HEK293 (cell line): Measurements from ENCODE around the gene MINPP1.

Experiments
- CTCF ChIA-PET: fragments of 350-600 bp; formaldehyde crosslinking; extraction: SDS; loops from one replicate; lab custom pipeline; 2021; ENCODE audit warnings: antibody characterized with exemption; lab: Yijun Ruan, JAX
- POLR2A ChIA-PET: fragments of 300-600 bp; formaldehyde crosslinking; extraction: SDS; loops from one replicate; lab custom pipeline; 2020; ENCODE audit warnings: antibody characterized with exemption, inconsistent platforms; lab: Yijun Ruan, JAX
- H3K27ac ChIP-seq: fragments of 200-500 bp; sonication (Bioruptor generic); 2 replicates; pipeline ENCODE4 v1.5.1; 2014; ENCODE audit warnings: low read depth, low read length, control low read depth, inconsistent platforms; ENCODE audit errors: extremely low read depth
- H3K36me3 ChIP-seq, 2 experiments: fragments of 200-500 bp in 1 of 2; sonication (Bioruptor generic) in 1 of 2; 1 replicate in 1 of 2; 2 replicates in 1 of 2; pipeline ENCODE4 v1.5.1; 2014 to 2017; ENCODE audit warnings: inconsistent platforms in 2 of 2, low read length in 2 of 2; ENCODE audit not compliant: control insufficient read depth in 2 of 2, insufficient read depth in 1 of 2
- H3K4me1 ChIP-seq: fragments of 200-500 bp; sonication (Bioruptor generic); 2 replicates; pipeline ENCODE4 v1.5.1; 2014; ENCODE audit warnings: mild to moderate bottlenecking, low read length, inconsistent platforms; ENCODE audit not compliant: control insufficient read depth, insufficient read depth
- H3K4me3 ChIP-seq: 2 replicates; pipeline ENCODE4 v1.5.1; 2011; ENCODE audit warnings: low read depth, mild to moderate bottlenecking, control low read depth, low read length, moderate library complexity
- H3K9me3 ChIP-seq: fragments of 200-500 bp; sonication (Bioruptor generic); 2 replicates; pipeline ENCODE4 v1.5.1; 2014; ENCODE audit warnings: low read depth, low read length, inconsistent platforms; ENCODE audit not compliant: control insufficient read depth, insufficient read depth
- ATF2 ChIP-seq: fragments of 450-650 bp; formaldehyde crosslinking; IDR thresholded peaks from 2 replicates; pipeline ENCODE4 v1.5.1; 2016; ENCODE audit warnings: missing biosample characterization, missing genetic modification characterization, low read depth
- BCL6B ChIP-seq: fragments of 450-650 bp; formaldehyde crosslinking; IDR thresholded peaks from 2 replicates; pipeline ENCODE4 v1.5.1; 2017; ENCODE audit warnings: missing biosample characterization, missing genetic modification characterization
- HOXC10 ChIP-seq: sonication (generic); formaldehyde crosslinking; IDR thresholded peaks from 2 replicates; pipeline ENCODE4 v1.8.1; 2023; ENCODE audit warnings: mild to moderate bottlenecking, missing genetic modification reagents
- KLF16 ChIP-seq: fragments of 450-650 bp; formaldehyde crosslinking; IDR thresholded peaks from 2 replicates; pipeline ENCODE4 v1.5.1; 2017; ENCODE audit warnings: missing biosample characterization, missing genetic modification characterization
- KLF7 ChIP-seq: fragments of 450-650 bp; formaldehyde crosslinking; IDR thresholded peaks from 2 replicates; pipeline ENCODE4 v1.5.1; 2016; ENCODE audit warnings: missing biosample characterization, missing genetic modification characterization, borderline replicate concordance
- SP2 ChIP-seq: fragments of 450-650 bp; formaldehyde crosslinking; IDR thresholded peaks from 2 replicates; pipeline ENCODE4 v1.5.1; 2016; ENCODE audit warnings: missing biosample characterization, missing genetic modification characterization
- SP7 ChIP-seq: fragments of 450-650 bp; formaldehyde crosslinking; IDR thresholded peaks from 2 replicates; pipeline ENCODE4 v1.5.1; 2016; ENCODE audit warnings: missing biosample characterization, missing genetic modification characterization
- TRIM28 ChIP-seq: IDR thresholded peaks from 2 replicates; pipeline ENCODE4 v1.6.1; 2011; ENCODE audit warnings: low read length, control low read depth, borderline replicate concordance
- YY2 ChIP-seq: fragments of 450-650 bp; formaldehyde crosslinking; IDR thresholded peaks from 2 replicates; pipeline ENCODE4 v1.5.1; 2016; ENCODE audit warnings: missing biosample characterization, missing genetic modification characterization
- ZBTB1 ChIP-seq: fragments of 450-650 bp; formaldehyde crosslinking; IDR thresholded peaks from 2 replicates; pipeline ENCODE4 v1.5.1; 2016; ENCODE audit warnings: missing biosample characterization, missing genetic modification characterization
- ZBTB17 ChIP-seq: fragments of 450-650 bp; formaldehyde crosslinking; IDR thresholded peaks from 2 replicates; pipeline ENCODE4 v1.5.1; 2016; ENCODE audit warnings: missing biosample characterization, missing genetic modification characterization
- ZIC2 ChIP-seq: fragments of 450-650 bp; formaldehyde crosslinking; IDR thresholded peaks from 2 replicates; pipeline ENCODE4 v1.5.1; 2016; ENCODE audit warnings: missing biosample characterization, missing genetic modification characterization
- ZNF121 ChIP-seq: fragments of 450-650 bp; formaldehyde crosslinking; IDR thresholded peaks from 2 replicates; pipeline ENCODE4 v1.5.1; 2016; ENCODE audit warnings: missing biosample characterization, missing genetic modification characterization
- ZNF132 ChIP-seq: fragments of 450-650 bp; formaldehyde crosslinking; IDR thresholded peaks from 2 replicates; pipeline ENCODE4 v1.5.1; 2017; ENCODE audit warnings: missing biosample characterization, missing genetic modification characterization, borderline replicate concordance
- ZNF146 ChIP-seq: fragments of 450-650 bp; formaldehyde crosslinking; IDR thresholded peaks from 2 replicates; pipeline ENCODE4 v1.5.1; 2016; ENCODE audit warnings: missing biosample characterization, missing genetic modification characterization
- ZNF148 ChIP-seq: fragments of 450-650 bp; formaldehyde crosslinking; IDR thresholded peaks from 2 replicates; pipeline ENCODE4 v1.5.0; 2017; ENCODE audit warnings: missing biosample characterization, missing genetic modification characterization, borderline replicate concordance
- ZNF248 ChIP-seq: fragments of 450-650 bp; formaldehyde crosslinking; IDR thresholded peaks from 2 replicates; pipeline ENCODE4 v1.5.1; 2017; ENCODE audit warnings: missing biosample characterization, missing genetic modification characterization
- ZNF366 ChIP-seq: fragments of 450-650 bp; formaldehyde crosslinking; conservative IDR thresholded peaks from 2 replicates; pipeline ENCODE4 v1.5.1; 2016; ENCODE audit warnings: missing biosample characterization, missing genetic modification characterization
- ZNF48 ChIP-seq: fragments of 450-650 bp; formaldehyde crosslinking; IDR thresholded peaks from 2 replicates; pipeline ENCODE4 v1.5.1; 2016; ENCODE audit warnings: missing biosample characterization, missing genetic modification characterization
- ZNF501 ChIP-seq: fragments of 450-650 bp; formaldehyde crosslinking; IDR thresholded peaks from 2 replicates; pipeline ENCODE4 v1.5.1; 2016; ENCODE audit warnings: missing biosample characterization, missing genetic modification characterization
- ZNF555 ChIP-seq: fragments of 450-650 bp; formaldehyde crosslinking; conservative IDR thresholded peaks from 2 replicates; pipeline ENCODE4 v1.5.1; 2017; ENCODE audit warnings: missing biosample characterization, mild to moderate bottlenecking, missing genetic modification characterization, inconsistent platforms
- ZNF560 ChIP-seq: fragments of 450-650 bp; formaldehyde crosslinking; IDR thresholded peaks from 2 replicates; pipeline ENCODE4 v1.5.1; 2017; ENCODE audit warnings: missing biosample characterization, missing genetic modification characterization, borderline replicate concordance
- ZNF626 ChIP-seq: fragments of 450-650 bp; sonication (Bioruptor Pico); formaldehyde crosslinking; IDR thresholded peaks from 2 replicates; pipeline ENCODE4 v1.5.1; 2018; ENCODE audit warnings: missing biosample characterization, missing genetic modification characterization, inconsistent platforms
- ZNF645 ChIP-seq: fragments of 450-650 bp; formaldehyde crosslinking; IDR thresholded peaks from 2 replicates; pipeline ENCODE4; 2016; ENCODE audit warnings: missing biosample characterization, missing genetic modification characterization
- ZNF837 ChIP-seq: fragments of 450-650 bp; formaldehyde crosslinking; IDR thresholded peaks from 2 replicates; pipeline ENCODE4 v1.5.1; 2016; ENCODE audit warnings: missing biosample characterization, missing genetic modification characterization
- ZNF843 ChIP-seq: fragments of 450-650 bp; formaldehyde crosslinking; IDR thresholded peaks from 2 replicates; pipeline ENCODE4 v1.5.1; 2016; ENCODE audit warnings: missing biosample characterization, missing genetic modification characterization
- TF ChIP-seq, protein P1 (sequence below): sonication (generic); formaldehyde crosslinking; IDR thresholded peaks from 2 replicates; pipeline ENCODE4 v1.8.1; 2022; ENCODE audit warnings: mild to moderate bottlenecking, moderate library complexity, missing genetic modification reagents

The MINPP1 gene

DNA sequence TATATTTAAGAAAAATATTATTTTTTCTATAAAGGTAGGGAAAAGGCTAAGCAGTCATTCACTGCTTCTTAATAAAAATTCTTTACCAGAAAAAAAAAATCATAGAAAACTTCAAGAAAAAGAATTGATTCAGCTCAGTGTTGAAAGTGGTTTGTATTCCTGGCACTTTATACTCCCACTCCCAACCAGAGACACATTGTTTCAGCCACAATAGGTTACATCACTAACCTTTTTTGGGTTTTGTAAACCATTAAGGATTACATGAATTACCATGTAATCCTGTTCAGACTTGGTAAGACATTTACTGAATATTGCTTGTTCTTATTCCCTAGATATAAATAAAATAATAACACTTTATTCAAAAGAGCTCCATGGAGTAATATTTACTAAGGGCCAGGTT is 46.6 kb downstream of the MINPP1 start:
- H3K4me3 ChIP-seq, result no peak overlapping the region
- H3K27ac ChIP-seq, result no peak overlapping the region
- H3K36me3 ChIP-seq, result peaks cover 16% of the 10 kb centered on the region in 2 experiments
- H3K9me3 ChIP-seq, result no peaks in the 10 kb centered on the region
- no peaks in the 10 kb centered on the region for H3K4me1 ChIP-seq
- POLR2A ChIA-PET, result no interaction called here
- TF ChIP-seq ZNF837 (tag by site-specific recombination) (no peak), ZNF645 (tag by site-specific recombination) (no peak), ZNF48 (no peak), ZNF560 (no peak), YY2 (tag by site-specific recombination) (no peak), BCL6B (tag by site-specific recombination) (no peak), ZBTB17 (tag by site-specific recombination) (no peak), ZNF501 (tag by site-specific recombination) (no peak), ZNF626 (tag by site-specific recombination) (no peak), ZBTB1 (no peak), ZNF555 (tag by site-specific recombination) (no peak), TRIM28 (no peak)
- TF ChIP-seq, protein P1, sequence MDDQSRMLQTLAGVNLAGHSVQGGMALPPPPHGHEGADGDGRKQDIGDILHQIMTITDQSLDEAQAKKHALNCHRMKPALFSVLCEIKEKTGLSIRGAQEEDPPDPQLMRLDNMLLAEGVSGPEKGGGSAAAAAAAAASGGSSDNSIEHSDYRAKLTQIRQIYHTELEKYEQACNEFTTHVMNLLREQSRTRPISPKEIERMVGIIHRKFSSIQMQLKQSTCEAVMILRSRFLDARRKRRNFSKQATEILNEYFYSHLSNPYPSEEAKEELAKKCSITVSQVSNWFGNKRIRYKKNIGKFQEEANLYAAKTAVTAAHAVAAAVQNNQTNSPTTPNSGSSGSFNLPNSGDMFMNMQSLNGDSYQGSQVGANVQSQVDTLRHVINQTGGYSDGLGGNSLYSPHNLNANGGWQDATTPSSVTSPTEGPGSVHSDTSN (CRISPR knock-in tag), result no peak
- CTCF ChIA-PET, result no interaction called here

DNA sequence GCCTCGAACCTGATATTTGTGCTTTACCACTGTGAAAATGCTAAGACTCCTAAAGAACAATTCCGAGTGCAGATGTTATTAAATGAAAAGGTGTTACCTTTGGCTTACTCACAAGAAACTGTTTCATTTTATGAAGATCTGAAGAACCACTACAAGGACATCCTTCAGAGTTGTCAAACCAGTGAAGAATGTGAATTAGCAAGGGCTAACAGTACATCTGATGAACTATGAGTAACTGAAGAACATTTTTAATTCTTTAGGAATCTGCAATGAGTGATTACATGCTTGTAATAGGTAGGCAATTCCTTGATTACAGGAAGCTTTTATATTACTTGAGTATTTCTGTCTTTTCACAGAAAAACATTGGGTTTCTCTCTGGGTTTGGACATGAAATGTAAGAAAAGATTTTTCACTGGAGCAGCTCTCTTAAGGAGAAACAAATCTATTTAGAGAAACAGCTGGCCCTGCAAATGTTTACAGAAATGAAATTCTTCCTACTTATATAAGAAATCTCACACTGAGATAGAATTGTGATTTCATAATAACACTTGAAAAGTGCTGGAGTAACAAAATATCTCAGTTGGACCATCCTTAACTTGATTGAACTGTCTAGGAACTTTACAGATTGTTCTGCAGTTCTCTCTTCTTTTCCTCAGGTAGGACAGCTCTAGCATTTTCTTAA is 47.7 kb downstream of the MINPP1 start:
- Histone ChIP-seq H3K4me1 (no peaks in the 10 kb centered on the region), H3K4me3 (no peak overlapping the region), H3K36me3 (peaks cover 10 to 14% of the 10 kb centered on the region in 2 experiments), H3K27ac (no peak overlapping the region), H3K9me3 (no peaks in the 10 kb centered on the region)
- CTCF ChIA-PET, result no interaction called here
- POLR2A ChIA-PET, result no interaction called here
- TF ChIP-seq SP2 (tag by site-specific recombination), result no peak
- TF ChIP-seq HOXC10 (CRISPR knock-in tag), result no peak
- no peak for TF ChIP-seq ZNF132 (tag by site-specific recombination)
- no peak for TF ChIP-seq ZNF248 (tag by site-specific recombination)

DNA sequence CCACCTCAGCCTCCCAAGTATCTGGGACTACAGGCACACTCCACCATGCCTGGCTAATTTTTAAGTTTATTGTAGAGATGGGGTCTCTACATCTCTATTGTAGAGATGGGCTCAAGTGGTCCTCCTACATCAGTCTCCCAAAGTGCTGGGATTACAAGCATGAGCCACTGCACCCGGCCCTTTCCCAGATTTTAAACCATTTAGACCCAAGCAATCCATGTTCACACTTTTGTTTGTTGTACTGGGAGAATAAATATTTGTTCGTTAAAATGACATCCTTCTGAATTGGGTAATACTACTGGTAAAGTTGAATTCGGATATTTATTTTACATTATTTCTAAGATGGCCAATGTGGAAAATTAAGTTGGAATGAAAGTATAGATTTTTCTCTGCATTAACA is 52.7 kb downstream of the MINPP1 start:
- peaks cover 6 to 9% of the 10 kb centered on the region in 2 experiments for H3K36me3 ChIP-seq
- ChIA-PET CTCF (no interaction called here), POLR2A (no interaction called here)
- TF ChIP-seq KLF7 (tag by site-specific recombination), result no peak
- TF ChIP-seq ZNF366 (tag by site-specific recombination), result no peak
- no peak for TF ChIP-seq ZNF843
- TF ChIP-seq ZNF146, result no peak
- no peak for TF ChIP-seq SP7 (tag by site-specific recombination)
- no peak for TF ChIP-seq ZNF148 (tag by site-specific recombination)
- no peak for TF ChIP-seq ZIC2 (tag by site-specific recombination)
- TF ChIP-seq ZNF121 (tag by site-specific recombination), result no peak
- no peak for TF ChIP-seq KLF16
- no peak for TF ChIP-seq ATF2 (tag by site-specific recombination)

More for the DNA sequence above, 52.7 kb downstream of the MINPP1 start:
- no peak overlapping the region for H3K4me3 ChIP-seq
- H3K9me3 ChIP-seq, result no peaks in the 10 kb centered on the region
- H3K27ac ChIP-seq, result no peak overlapping the region
- no peaks in the 10 kb centered on the region for H3K4me1 ChIP-seq
